ENCODE results near the gene ESRP2.

The ESRP2 gene

DNA sequence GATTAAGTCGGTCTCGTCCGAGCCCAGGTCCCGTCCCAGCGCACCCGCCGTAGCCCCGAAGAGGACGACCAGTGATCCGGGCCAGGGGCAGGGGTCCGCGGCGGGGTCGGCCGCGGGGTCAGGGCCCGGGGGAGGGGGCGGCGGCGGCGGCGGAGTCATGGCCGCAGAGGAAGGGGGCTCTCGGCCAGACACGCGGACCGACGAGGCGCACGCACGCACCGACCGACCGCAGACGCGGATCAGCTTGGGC lies at the start of gene ESRP2:
Gene ESRP2 (minus strand): TSS at position 241 of the 250 bp plus-strand sequence. CDS start 82 bp downstream, at position 159.
- no peak for DNase-seq

GRCh38 chr16:68285683-68286082 lies 49.8 kb upstream of the ESRP2 start:
- DNase-seq, result no peak

GRCh38 chr16:68284847-68285246 lies 48.9 kb upstream of the ESRP2 start:
- DNase-seq, result no peak

GRCh38 chr16:68283801-68284598 lies 48.1 kb upstream of the ESRP2 start:
- no peak for DNase-seq

- DNase-seq, result no peak
Observed at GRCh38 chr16:68283346-68283745, 47.4 kb upstream of the ESRP2 start.

GRCh38 chr16:68282064-68282452 lies 46.1 kb upstream of the ESRP2 start:
- no peak for DNase-seq

DNA sequence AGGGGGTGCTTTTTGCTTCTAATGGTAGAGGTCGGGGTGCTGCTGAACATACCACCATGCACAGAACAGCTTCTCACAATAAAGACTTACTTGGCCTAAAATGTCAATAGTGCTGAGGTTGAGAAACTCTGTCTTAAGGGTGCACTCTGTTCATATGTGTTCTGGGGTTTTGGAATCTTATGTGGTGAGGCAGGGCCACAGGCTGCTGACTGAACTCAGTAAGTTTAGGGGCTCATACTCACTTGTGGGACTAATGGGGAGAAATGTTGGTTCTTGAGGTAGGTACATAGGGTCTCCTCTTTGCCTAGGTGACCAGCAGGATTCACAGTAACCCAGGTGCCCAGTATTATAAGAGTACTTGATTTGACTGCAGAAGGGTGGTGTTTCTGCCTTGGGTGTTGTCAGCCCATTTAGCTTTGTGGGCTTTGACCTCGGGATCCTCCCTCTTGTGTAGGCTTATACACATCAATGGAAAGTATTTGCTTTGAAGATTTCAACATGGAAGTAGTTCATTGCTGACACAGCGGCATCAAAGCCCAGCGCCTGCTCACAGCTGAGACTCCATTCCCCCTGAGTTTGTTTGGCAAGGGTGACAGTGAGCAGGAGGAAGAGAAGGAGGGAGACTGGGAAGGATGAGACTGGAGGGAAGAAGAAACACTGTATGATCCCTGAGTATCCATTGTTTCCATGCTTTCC lies 45.6 kb upstream of the ESRP2 start:
- no peak for DNase-seq

GRCh38 chr16:68279726-68280558 lies 44.0 kb upstream of the ESRP2 start:
- no peak for DNase-seq

DNA sequence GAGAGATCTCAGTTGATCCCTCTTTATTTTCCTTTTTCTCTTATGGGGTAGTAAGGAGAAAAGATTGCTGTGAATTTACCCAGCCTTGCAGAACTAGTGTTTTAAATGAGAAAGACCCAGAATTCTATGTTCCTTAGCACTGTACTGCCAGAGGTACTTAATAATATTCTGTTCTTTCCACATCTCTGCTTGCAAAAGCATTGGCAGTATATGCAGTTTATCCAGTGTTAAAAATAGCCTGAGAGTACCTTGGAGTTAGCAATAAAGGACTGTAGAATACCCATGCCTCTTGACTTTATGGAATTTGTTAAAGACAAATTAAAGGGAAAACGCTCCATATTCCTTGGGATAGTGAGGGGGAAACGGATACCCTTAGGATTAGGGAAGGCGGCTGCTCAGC lies 40.3 kb upstream of the ESRP2 start:
- DNase-seq, result no peak

DNA sequence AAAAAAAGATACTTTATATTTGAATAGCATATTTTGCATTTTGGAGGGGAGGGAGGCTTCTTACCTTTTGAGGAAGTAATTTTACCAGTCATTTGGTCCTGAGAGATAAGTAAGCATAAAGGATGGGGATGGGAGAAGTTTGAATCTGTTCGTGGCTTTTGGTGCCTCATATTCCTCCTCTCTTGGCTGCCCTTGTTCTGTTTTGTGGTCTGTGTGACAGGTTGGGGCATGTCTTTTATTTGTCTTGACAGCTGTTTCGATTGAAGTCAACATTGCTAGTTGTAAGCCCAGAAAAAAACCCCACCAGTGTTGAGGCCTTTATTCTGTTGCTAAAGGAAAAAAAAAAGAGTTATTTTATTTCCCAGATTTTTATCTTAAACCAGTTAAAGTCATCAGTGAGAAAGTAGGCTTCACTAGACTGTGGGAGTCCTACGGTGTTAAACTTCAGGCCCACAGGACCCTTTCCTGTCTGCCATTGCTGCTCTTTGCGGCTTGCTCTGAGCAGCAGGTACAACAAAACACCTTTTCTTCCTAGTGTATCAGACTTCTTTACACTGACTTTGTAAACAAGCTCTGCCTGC lies 39.8 kb upstream of the ESRP2 start:
- peak in 1 of 4 experiments; percentile 11 for DNase-seq

- DNase-seq, result no peak
Observed at GRCh38 chr16:68274441-68274840, 38.5 kb upstream of the ESRP2 start.

GRCh38 chr16:68273896-68274295 lies 38.0 kb upstream of the ESRP2 start:
- no peak for DNase-seq

- no peak for DNase-seq
Observed at GRCh38 chr16:68273459-68273858, 37.5 kb upstream of the ESRP2 start.

GRCh38 chr16:68272507-68273209 lies 36.7 kb upstream of the ESRP2 start:
- DNase-seq, result peak in 2 of 4 experiments; percentile 42 to 51

GRCh38 chr16:68270353-68270752 lies 34.4 kb upstream of the ESRP2 start:
- DNase-seq, result no peak

- DNase-seq, result no peak
Observed at GRCh38 chr16:68269793-68270192, 33.9 kb upstream of the ESRP2 start.

- DNase-seq, result no peak
Observed at GRCh38 chr16:68267612-68268405, 31.9 kb upstream of the ESRP2 start.

DNA sequence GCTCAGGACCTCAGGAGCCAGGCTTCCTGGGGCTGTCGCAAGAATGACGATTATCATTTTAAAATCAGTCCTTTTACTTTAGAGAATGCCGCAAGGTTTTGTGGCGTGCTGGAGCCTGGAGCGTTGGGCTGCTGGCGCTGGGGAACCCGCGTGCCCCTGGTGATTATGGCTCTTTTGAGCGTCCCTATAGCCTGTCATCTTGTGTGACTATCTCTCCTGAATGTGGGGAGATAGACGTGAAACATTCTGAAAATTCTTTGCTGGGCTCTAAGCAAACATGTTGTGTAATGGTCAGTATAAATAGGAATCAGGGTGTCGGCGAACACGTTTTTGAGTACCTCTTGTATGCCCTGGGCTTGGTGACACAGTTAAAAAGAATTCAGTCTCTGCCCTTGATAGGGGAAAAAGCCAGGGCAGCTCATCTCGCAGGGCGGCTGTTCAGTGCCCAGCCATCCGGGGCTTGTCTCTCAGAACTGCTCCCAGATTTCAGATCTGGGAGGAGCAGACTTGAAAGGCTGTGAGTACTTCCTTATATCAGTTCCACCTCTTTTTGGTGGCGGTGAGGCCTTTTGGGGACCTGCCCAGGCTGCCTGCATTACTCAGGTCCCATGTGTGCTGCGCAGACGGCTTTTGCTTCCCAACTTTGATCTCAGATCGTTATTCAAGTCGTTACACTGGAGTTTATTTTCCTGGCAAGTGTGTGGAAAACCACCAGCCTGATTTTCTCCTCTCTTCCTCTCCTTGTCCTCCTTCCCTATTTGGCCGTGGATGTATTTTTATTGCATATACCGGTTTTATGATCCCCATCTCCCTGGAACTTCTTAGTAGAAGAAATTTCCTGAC lies 29.4 kb upstream of the ESRP2 start:
- no peak for DNase-seq

DNA sequence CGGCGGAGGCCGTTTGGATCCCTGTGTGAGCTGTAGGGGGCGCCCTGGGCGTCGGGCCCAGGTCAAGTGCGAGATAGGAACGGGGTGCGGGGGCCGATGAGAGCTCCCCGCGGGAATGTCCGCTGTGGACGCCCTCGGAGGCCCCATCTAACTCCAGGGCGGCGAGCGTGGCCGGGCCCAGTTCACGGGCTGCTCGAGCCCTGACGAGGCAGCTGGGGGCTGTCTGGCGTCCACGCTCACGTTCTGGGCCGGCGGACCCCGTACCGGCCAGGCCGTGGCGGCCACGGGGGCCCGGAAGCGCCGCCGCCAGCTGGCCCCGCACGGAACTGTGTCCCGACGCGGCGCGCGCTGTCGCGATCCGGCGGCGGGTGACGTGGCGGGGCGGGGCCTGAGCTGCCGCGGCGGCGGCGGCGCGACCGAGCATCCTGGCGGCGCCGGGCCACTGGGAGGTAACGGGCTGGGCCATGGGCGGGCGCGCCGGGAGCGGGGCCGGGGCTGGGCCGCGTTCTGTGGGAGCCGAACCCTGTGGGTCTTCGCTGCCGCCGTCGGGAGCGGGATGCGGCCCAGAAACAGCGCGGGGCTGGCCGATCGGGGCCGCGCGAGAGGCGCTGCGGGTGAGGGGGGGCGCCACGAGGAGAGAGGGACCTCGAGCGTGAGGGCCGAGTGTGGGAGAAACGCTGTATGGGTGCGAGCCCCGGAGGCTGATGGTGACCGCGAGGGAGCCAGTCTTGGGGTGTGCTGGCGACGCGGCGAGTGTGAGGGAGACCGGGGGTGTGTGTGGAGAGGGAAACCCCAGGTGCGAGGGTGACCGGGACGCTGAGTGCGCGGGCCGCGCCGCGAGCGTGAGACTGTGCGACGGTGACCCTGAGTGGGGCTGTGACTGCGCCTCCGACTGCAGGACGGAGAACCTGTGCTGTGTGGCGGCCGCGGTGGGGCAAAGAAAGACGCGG lies 28.5 kb upstream of the ESRP2 start, which contains the start of gene SLC7A6:
Gene SLC7A6 (plus strand): TSS at position 399 of the 950 bp plus-strand sequence. CDS start 10,201 bp downstream, outside the sequence.
- peak; percentile 63 to 71 (median 68) for DNase-seq
